ENCODE results near the gene TPPP3. TPM values are rescaled to one million over a fixed set of nuclear protein-coding genes. Genes with fewer than 3 reads are reported as not detected.

Gene TPPP3
- polyA plus RNA-seq, 1 donor, result 57.2 TPM

- Histone ChIP-seq H3K4me3 (ENCODE audit: low read length) (no peak overlapping the region), H3K27me3 (ENCODE audit: control insufficient read depth, insufficient read depth, low read length) (no peaks in the 10 kb centered on the region), H3K4me1 (ENCODE audit: control insufficient read depth, insufficient read depth, low read length) (no peaks in the 10 kb centered on the region), H3K9me3 (ENCODE audit: control insufficient read depth, low read depth, low read length) (no peaks in the 10 kb centered on the region), H3K36me3 (ENCODE audit: control insufficient read depth, insufficient read depth, low read length) (no peaks in the 10 kb centered on the region), H3K27ac (ENCODE audit: low read length) (no peak overlapping the region)
- no CpG with 5 or more reads among the region's 4 CpGs for WGBS (ENCODE audit: insufficient coverage, low lambda C conversion rate)
- DNase-seq, result no peak
Observed at GRCh38 chr16:67342616-67343015, 50.7 kb downstream of the TPPP3 start.

- no peaks in the 10 kb centered on the region for H3K36me3 ChIP-seq (ENCODE audit: control insufficient read depth, insufficient read depth, low read length)
- no peak overlapping the region for H3K27ac ChIP-seq (ENCODE audit: low read length)
- DNase-seq, result no peak
- no peaks in the 10 kb centered on the region for H3K4me1 ChIP-seq (ENCODE audit: control insufficient read depth, insufficient read depth, low read length)
- H3K27me3 ChIP-seq (ENCODE audit: control insufficient read depth, insufficient read depth, low read length), result no peaks in the 10 kb centered on the region
- H3K9me3 ChIP-seq (ENCODE audit: control insufficient read depth, low read depth, low read length), result no peaks in the 10 kb centered on the region
- H3K4me3 ChIP-seq (ENCODE audit: low read length), result no peak overlapping the region
- WGBS (ENCODE audit: insufficient coverage, low lambda C conversion rate), result 96% methylated on average over 3 of the region's 3 CpGs
Observed at GRCh38 chr16:67341250-67341649, 52.0 kb downstream of the TPPP3 start.

Other genes starting within 250 kb of the TPPP3 start
- gene B3GNT9, start 242.5 kb downstream of the TPPP3 start, polyA plus RNA-seq, result 5.5 TPM
- 13.2 TPM for gene TRADD, start 233.6 kb downstream of the TPPP3 start, polyA plus RNA-seq
- gene FBXL8, start 233.5 kb downstream of the TPPP3 start, polyA plus RNA-seq, result 5.0 TPM
- 8.2 TPM for gene HSF4, start 228.8 kb downstream of the TPPP3 start, polyA plus RNA-seq
- 5.8 TPM for gene NOL3, start 223.0 kb downstream of the TPPP3 start, polyA plus RNA-seq
- gene MATCAP1, start 209.5 kb downstream of the TPPP3 start, polyA plus RNA-seq, result 29.2 TPM
- gene EXOC3L1, start 203.4 kb downstream of the TPPP3 start, polyA plus RNA-seq, result 2.1 TPM
- 67.6 TPM for gene E2F4, start 201.3 kb downstream of the TPPP3 start, polyA plus RNA-seq
- gene ELMO3, start 194.4 kb downstream of the TPPP3 start, polyA plus RNA-seq, result 34.0 TPM
- gene TMEM208, start 166.4 kb downstream of the TPPP3 start, polyA plus RNA-seq, result 52.8 TPM
- gene FHOD1, start 146.0 kb downstream of the TPPP3 start, polyA plus RNA-seq, result 13.8 TPM
- 0.96 TPM for gene SLC9A5, start 144.5 kb downstream of the TPPP3 start, polyA plus RNA-seq
- 9.2 TPM for gene PLEKHG4, start 114.0 kb downstream of the TPPP3 start, polyA plus RNA-seq
- gene KCTD19, start 66.8 kb downstream of the TPPP3 start, polyA plus RNA-seq, result 0.40 TPM
- 2.5 TPM for gene LRRC36, start 66.7 kb downstream of the TPPP3 start, polyA plus RNA-seq
- 6.9 TPM for gene ZDHHC1, start 23.0 kb upstream of the TPPP3 start, polyA plus RNA-seq
- gene HSD11B2, start 37.6 kb upstream of the TPPP3 start, polyA plus RNA-seq, result 5.8 TPM
- 93.1 TPM for gene ATP6V0D1, start 87.7 kb upstream of the TPPP3 start, polyA plus RNA-seq
- 0.13 TPM for gene AGRP, start 90.0 kb upstream of the TPPP3 start, polyA plus RNA-seq
- gene RIPOR1, start 135.3 kb upstream of the TPPP3 start, polyA plus RNA-seq, result 18.9 TPM
- 43.6 TPM for gene CTCF, start 169.0 kb upstream of the TPPP3 start, polyA plus RNA-seq